Activated CD4-positive, CD25-positive, alpha-beta regulatory T cell treated with anti-CD3 and anti-CD28 coated beads, Interleukin-2, amount 50 U/mL, for 72 hours (primary cell): ENCODE results near the gene PKD1L1.

Source experiments
- DNase-seq: peaks from one replicate; pipeline ENCODE4 v3.0.0; 2021

PKD1L1 gene

DNA sequence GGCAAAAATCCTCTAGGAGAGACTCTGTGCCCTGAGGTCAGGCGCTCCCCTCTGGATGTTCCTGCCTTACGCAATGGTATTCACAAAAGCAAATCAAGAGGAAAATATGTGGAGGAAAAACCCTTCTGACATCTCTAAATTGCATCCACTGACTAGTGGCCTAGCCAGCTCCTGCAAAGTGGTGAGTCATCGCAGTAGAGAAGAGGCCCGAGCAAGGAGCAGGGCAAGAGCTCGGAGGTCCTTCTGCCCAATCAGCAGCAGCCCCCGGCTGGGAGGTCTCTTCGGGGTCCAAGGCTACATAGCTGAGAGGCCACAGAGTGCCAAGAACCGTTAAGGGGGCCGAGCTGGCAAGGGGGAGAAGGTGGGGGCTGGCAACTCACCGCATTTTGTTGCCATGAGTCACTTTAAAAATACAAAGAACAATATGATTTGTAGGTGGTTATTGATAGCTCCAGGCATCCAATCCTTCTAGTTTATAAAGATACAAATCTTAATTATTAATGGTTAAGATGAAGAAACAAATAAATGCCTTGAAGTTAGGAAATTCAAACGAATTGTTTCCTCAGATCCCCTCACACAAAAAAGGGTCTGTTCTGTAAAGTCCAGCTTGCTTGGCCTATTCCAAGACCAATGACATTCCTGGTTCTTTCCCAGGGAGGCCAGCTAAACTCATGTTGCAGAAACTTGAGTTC lies 161.6 kb downstream of the PKD1L1 start:
- DNase-seq, result no peak

DNA sequence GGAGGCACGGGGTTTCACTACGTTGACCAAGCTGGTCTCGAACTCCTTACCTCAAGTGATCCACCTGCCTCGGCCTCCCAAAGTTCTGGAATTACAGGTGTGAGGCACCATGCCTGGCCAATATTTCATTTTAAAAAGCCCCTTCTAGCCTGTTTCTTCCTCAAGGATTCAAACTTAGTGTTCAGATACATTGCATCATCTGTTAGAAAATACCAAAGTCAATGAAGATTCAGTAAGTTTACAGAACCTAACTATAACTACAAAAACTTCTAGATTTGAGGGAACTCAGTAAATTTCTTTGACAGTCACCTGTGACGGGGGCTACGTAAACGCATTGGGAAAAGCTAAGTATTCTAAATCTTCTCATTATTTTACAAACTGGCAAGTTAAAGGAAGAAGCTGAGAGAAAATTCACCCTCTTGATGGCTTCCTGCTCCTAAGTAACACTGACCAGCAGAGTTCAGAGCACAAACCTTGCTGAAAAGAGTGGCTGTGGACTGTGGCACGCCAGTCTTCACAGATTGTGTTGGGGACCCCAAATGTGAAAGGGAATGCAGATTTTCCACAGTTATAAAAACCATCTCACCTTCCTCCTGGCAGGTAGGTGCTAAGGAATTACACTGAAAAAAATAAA lies 162.2 kb downstream of the PKD1L1 start:
- DNase-seq, result no peak

DNA sequence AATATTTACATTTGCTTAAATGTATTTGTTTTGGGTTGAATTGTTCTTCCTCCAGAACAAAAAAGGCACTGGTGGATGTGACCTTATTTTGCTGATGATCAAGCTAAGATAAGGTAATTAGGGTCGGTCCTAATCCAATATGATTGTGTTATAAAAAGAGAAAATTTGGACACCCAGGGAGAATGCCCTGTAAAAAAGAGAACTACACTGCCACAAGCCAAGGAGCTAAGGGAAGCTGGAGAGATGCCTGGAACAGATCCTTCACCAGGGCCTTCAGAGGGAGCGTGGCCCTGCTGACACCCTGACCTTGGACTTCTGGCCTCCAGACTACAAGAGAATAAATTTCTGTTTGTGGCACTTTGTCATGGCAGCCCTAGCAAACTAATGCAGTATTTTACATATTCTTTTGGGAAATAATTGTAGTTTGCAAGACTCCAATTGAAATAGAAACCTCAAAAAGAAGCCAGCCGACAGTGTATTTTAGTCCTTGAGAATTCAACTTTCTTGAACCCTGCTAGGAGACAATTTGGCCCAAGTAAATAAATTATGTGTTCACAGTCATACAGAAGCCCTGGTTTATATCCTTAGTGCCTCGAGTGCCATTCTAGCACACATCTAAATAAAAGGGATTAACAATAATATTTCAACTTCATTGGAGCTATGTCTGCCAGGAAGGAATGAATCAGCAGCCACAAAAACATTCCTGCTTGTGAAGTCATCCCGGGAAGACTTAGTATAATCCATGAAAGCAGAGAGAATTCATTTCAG lies 164.6 kb downstream of the PKD1L1 start:
- DNase-seq, result no peak

DNA sequence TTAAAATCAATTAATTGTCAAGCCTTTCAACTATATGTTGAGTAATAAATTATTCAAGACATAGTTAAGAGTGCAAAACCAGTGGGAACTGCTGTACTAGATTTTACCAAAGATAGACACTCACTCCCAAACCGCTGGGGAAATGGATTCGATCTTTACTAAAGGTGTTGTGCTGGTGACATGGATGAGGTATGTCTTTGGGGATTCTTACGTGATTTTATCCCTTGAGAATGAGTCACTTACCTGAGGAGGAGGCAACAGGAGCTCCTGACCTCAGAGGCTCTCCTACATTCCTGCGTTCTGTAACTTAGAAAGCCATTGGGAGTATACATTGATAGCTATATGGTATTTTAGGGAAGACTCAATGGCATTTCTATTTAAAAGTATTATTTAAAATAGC lies 165.5 kb downstream of the PKD1L1 start:
- no peak for DNase-seq

DNA sequence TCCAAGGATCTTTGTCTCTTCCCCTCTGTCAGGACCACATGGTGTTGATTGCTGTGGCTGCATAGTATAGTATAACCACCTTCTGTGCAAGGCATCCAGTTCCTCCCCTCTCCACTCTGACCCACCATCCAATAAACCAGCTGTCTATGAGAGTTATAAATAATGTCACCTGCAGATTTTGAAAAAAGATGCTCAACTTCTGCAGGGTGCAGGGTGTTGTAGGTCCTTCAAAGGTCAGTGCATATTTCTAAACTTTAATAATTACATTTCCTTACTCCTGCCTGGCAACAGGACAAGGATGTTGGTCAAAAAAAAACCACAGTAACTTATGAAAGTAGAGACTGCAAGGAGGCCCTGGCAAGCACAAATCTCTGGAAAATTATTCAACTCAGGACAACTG lies 166.2 kb downstream of the PKD1L1 start:
- DNase-seq, result no peak

DNA sequence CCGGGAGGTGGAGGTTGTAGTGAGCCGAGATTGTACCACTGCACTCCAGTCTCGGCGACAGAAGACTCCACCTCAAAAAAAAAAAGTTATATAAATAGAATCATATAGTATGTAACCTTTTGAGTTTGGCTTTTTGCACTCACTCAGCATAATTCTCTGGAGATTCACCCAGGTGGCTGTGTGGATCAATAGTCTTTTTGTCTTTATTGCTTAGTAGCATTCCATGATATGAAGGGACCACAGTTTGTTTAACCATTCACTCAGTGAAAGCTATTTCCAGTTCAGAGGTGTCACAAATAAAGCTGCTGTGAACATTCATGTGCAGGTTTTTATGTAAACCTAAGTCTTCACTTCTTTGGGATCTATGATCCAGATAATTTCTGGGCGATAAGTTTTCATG lies 167.7 kb downstream of the PKD1L1 start:
- no peak for DNase-seq

DNA sequence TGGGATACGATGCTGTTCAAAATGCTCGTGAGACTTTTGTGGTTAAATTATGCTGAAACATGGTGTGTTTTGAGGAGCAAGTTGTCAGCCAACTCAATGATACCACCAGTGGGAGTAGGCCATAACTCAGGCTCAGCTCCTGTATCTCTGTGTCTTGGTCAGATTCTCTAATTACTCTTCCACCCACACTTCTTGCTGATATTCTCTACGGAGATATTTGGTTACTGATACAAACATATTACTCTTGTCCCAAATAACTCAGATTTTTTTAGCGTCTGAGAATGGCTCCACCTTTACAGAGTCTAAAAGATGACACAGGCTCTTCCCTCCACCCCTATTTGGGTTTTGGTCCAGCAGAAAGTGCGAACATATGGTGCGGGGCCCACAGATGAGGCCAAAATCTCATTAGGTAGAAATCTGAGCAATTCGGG lies 168.9 kb downstream of the PKD1L1 start:
- DNase-seq, result no peak

DNA sequence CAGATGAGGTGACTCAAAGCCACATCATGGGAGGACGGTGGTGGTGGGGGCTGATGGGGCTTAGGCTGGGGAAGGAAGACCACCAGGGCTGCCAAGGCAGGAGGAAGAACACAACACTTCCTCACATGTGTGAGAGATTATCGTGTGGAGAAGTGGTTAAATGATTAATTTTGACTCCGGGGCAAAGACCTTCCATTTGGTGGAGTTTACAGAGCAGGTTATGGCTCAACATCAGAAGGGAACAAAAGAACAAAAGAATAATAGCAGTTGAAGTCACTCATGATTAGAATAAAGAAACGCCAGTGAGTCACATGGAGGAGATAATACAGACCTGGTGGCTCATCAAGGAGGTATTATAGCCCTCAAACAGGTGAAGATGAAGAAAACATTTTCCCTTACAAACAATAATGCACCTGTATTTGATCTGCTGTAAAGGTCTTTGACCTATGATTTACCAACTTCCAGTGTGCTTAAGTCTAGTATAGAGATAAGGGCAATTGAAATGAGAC lies 170.1 kb downstream of the PKD1L1 start:
- DNase-seq, result no peak

DNA sequence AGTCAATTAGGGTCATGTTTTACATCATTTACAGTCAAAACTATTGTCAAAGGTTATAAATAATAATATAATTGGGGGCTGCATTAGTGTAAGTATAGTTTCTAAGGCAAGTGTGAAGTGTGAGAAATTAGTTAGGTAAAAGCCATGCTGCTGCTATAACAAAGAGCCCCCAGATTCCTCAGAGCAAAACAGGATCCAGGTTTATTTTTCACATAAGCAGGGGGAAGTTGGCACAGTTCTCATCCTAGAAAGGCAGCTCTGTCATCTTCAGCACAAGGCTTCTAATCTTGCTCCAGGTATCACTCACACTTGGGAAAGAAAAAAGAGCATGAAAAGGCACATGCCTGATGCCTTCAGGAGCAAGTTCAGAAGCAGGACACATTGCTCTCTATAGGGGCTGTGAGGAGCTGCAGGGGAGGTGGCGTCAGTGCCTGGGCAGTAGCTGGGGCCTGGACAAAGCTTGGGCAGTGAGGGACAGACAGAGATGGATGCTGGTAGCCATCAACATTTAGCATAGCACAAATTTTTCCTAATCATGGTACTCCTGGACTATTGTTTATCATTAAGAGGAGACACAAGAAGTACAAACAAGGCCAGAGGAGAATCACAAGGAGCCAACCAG lies 170.6 kb downstream of the PKD1L1 start:
- DNase-seq, result no peak

DNA sequence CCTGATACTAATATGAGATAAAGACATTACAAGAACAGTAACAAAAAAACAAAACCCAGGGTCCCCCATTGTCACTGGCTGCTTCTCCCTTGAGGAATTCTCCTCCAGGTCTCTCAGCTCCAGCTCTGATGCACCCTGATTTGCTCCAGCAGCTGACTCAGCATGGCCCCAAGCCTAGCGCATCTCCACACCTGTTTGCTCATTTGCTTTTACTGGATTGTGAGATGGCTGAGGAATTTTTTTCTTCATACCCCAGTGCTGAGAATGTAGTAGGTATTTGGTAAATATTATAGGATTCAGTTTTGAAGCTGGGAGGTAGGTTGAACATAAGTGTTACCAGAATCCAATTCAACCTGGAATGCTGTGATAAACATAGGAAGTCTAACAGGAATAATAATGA lies 171.9 kb downstream of the PKD1L1 start:
- DNase-seq, result no peak

DNA sequence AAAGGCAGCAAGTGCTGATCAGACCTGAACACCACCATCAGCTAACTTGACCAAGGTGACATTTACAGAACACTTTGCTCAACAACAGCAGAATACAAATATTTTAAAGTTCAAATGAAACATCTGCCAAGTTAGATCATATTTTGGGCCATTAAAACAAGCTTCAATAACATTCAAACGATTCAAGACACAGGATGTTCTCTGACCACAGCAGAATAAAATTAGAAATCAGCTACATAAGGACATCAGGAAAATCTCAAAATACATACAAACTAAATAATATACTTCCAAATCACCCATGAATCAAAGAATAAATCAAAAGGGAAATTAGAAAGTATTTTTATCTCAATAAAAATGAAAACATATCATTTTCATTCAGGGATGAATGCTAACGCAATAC lies 173.0 kb downstream of the PKD1L1 start:
- no peak for DNase-seq

DNA sequence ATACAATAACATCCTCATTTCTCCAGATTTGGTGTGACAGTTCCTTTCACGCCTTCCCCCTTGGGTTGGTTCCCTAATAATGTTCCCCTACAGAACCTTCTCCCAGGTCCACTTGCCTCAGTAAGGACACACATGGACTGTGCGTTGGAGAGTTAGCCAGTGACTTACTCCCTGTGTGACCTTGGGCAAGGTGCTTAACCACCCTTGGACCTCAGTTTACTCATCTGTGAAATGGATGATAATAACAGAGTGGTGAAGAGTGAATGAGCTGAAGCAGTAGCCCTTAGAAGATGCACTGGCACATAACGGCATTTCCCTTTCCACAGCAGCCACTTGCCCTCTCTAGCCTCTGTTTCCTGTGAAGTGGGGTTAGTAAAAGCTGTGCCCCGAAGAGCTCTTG lies 175.8 kb downstream of the PKD1L1 start:
- DNase-seq, result no peak

DNA sequence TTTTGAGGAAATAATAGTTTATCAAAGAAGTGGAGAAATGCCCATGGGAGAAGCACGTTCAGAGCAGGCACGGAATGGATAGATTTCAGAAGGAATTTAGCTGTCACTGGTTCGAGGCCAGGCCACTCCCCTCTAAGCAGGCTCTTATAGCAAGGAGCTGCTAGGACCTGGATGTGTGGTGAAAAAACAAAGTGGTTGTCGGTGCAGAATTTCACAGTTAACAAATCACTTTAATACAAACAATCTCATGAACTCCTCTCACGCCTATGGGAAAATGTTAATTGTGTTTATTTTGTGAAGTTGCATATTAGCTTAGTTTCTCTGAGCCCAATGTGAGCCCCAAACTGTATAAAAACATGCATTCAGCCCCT lies 176.3 kb downstream of the PKD1L1 start:
- no peak for DNase-seq

DNA sequence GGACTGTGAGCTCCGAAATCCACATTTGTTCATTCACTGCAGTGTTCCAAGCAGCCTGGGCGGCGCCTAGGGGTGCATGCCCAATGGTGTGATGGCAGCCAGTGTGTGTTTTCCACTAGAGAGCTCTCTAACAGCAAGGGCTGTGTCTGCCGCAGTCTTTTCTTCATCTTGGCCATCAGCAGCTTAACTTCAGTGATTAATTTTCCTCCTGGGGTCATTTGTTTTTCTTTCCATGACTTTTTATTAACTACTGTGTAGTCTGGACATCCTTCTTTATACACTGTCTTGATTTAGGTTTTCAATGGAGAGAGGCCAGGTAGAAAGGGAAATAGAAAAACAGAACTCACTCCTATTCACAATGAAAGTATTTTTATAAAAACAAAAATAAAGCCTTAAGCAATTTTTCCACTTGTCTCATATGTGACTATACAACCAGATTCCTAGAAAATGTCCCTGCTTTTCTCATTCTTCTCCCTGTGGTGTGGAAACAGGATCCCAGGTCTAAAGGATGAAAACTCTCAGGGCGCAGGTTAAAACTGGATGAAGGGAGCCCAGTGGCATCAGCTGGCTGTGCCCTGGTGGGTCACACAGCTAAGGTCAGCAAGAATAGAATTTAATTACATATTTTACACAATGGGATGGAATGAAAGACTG lies 176.8 kb downstream of the PKD1L1 start:
- no peak for DNase-seq

DNA sequence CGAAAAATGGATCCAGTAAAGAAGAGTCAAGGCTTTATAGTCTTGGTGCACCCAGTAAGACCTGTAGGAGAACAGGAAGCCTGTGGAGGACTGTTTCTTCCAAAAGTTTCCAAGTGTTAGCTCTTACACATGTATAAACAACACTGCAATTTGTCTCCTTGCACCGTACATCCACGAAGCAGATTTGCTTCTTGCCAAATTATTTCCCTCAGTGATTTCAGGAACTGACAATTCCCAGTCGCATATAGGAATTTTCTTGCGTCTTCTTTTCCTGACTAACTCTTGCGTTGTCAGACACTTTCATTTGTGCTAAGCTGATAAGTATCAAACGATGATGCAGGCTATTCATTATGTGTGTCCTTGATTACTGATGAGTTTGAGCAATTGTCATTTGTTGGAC lies 182.1 kb downstream of the PKD1L1 start:
- DNase-seq, result no peak

DNA sequence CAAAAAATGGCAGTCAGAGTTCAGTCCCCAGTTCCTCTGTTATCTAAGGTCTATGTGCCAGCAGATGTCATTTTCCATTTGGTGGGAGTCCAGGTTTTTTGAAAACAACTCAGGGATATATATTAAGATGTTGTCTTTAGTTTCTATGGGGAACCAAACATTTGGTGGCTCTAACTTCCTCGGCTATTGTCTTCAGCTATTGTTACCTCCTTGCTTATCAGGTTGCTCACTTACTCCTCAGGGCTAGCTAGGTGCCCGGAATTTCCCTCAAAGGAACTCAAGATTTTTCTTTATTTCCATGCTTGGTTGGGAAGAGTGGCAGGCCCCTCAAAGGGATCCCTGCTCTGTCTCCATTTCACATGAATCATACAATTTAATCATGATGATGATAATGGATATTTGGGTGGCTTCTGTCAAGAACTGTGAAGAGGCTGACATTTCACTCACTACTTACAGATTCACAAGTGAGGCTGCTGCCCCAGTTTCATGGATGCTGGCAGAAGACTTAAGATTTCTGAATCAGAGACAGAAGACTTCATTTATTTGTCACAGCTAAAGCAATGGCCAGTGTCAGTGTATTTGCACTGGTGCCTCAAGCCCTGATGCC lies 182.8 kb downstream of the PKD1L1 start:
- DNase-seq, result no peak

DNA sequence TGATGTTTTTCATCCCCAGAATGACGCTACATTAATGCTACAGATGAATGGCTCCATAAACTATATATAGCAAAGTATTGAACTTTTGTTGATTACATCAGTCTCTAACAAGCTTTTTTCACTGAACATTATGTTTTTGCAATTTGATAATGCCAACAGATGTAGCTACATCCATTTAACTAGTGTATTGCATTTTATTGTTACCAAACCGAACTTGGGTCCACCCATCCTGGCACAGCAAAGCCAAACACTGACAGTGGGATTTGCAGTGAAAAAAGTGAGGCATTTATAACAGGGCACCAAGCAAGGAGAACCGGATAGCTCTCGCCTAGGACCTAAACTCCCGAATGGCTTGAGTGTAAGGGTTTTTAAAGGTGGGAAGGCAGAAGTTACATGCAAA lies 183.5 kb downstream of the PKD1L1 start:
- no peak for DNase-seq

DNA sequence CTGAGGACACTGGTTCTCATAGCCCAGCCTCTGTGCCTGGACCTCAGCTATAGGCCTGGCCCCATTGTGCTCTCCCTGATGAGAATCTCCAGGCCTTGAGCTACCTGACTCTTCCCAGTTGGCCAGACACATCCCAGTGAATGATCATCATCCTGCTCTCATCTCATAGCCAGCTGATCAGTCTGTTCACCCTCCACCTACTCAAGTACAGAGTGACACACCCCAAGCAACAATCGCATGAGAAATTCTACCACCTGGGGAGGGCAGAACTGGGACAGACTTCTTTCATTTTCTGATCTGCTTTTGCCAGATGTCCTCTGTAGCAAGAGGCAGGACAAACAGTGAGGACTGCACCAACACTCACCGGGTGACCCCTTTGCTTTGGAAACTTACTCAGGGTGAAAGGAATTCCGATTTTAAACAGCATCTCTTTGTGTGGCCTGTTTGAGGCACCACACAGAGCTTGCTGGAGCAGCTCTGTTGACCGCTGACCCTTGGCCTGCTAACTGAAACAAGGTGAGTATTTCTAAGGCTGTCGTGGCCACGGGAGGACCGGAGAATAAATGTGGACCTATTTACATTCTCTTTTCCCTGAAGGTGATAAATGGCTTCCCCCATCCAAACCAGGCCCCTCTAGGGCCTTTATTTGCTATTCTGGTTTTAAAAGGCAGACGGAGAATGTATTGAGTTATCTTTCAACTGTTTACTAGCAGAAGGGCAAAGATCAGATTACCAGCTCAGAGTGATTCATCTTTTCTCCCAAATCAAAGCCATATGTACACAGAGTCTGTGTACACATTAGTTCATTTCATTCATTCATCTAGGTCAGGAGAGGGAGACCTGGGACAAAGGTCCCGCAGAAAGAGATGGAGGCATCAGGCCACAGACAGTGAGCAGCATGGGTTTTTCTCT lies 184.9 kb downstream of the PKD1L1 start:
- no peak for DNase-seq

DNA sequence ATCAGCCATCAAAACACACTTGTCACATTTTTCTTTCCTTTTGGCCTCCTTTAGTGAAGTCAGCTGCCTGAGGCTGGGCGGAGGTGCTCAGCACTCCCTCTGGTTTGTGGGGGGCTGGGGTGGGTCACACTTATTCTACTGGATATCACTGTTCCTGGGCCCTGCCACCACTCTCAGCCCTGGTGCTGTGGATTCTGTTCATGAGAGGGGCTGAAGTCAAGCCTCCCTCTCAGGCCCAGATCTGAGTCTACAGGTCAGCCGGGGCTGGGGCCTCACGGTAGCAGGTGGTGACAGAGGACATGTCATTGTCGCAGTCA lies 185.6 kb downstream of the PKD1L1 start:
- no peak for DNase-seq

DNA sequence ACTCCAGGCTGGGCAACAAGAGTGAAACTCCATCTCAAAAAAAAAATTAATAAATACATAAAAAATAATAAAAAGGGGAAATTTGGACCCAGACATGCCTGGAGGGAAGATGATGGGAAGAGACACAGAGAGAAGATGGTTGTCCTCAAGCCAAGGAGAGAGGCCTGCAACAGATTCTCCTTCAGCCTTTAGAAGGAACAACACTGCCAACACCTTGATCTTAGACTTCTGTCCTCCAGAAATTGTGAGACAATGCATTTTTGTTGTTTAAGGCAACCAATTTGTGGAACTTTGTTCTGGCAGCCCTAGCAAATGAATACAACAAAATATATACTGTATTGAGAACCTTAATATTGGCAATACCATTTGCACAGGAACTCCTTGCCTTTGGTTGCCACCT lies 186.1 kb downstream of the PKD1L1 start:
- no peak for DNase-seq

DNA sequence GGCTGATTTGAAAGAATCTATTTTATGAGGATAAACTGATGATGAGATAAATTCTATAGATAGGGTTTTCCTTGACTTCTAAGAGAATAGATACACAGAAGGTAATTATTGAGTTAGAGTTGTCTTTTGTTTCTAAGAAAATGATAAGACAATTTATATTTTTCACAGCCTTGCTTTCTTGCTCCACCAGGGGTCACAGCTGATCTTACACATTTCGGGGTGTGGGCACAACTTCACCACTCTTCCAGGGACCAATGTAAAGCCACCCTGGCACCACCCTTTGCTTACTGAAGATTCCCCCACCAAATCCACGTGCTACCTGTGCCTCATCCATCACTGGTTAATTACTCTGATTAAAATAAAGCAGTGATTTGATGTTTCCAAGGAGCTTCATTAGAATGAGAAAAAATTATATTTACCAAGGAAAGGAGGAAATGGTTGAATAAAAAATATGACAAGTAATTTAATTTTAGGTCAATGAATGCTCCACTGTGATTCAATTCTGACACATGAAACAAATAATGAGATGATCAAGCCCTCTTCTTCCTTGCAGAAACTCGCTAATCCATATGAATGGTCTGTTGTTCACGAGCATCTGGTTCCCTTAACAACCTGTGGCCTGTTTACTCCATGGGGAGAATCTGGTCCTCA lies 189.1 kb downstream of the PKD1L1 start:
- DNase-seq, result no peak
